HG02759 (cell line): Measurements from ENCODE around the gene OTOF.
"Not testable (repeated sequence)": the region's sequence is repeated elsewhere in the genome, so short reads cannot be mapped to it uniquely, and the experiment has no call there.

Experiments used
- ATAC-seq: cut with Tn5 transposase; IDR thresholded peaks from one replicate; pipeline ENCODE4 v1.9.1; 2021; ENCODE audit warnings: mild to moderate bottlenecking, moderate library complexity; ENCODE audit not compliant: unreplicated experiment

Gene OTOF

GRCh38 chr2:26481706-26482105, 3.8 kb upstream of the OTOF start:
- ATAC-seq: no peak

GRCh38 chr2:26480566-26481423, 2.9 kb upstream of the OTOF start:
- no peak for ATAC-seq

- no peak for ATAC-seq
Observed at GRCh38 chr2:26479789-26480565, 2.1 kb upstream of the OTOF start.

GRCh38 chr2:26479131-26479788, 1.3 kb upstream of the OTOF start:
- no peak for ATAC-seq

GRCh38 chr2:26478366-26478765, 442 bp upstream of the OTOF start:
- no peak for ATAC-seq

GRCh38 chr2:26477126-26477910, 606 bp downstream of the OTOF start:
- no peak for ATAC-seq

- ATAC-seq: no peak
Observed at GRCh38 chr2:26475832-26476501, 2.0 kb downstream of the OTOF start.

GRCh38 chr2:26475037-26475436, 2.9 kb downstream of the OTOF start:
- ATAC-seq: no peak

GRCh38 chr2:26474261-26474785, 3.6 kb downstream of the OTOF start:
- ATAC-seq: no peak

- ATAC-seq: no peak
Observed at GRCh38 chr2:26473796-26474195, 4.1 kb downstream of the OTOF start.

GRCh38 chr2:26472821-26473655, 4.9 kb downstream of the OTOF start:
- no peak for ATAC-seq

- no peak for ATAC-seq
Observed at GRCh38 chr2:26471766-26472706, 5.9 kb downstream of the OTOF start.

- ATAC-seq: no peak
Observed at GRCh38 chr2:26471289-26471688, 6.6 kb downstream of the OTOF start.

- ATAC-seq: no peak
Observed at GRCh38 chr2:26470601-26471260, 7.2 kb downstream of the OTOF start.

GRCh38 chr2:26469955-26470354, 8.0 kb downstream of the OTOF start:
- no peak for ATAC-seq

- no peak for ATAC-seq
Observed at GRCh38 chr2:26469092-26469710, 8.7 kb downstream of the OTOF start.

GRCh38 chr2:26468544-26468943, 9.4 kb downstream of the OTOF start:
- ATAC-seq: not testable (repeated sequence)
